Measurements from ENCODE around the gene NOL4L.
A peak's percentile ranks its signal among the peaks of the same experiment; 100 is the strongest.

The NOL4L gene

DNA sequence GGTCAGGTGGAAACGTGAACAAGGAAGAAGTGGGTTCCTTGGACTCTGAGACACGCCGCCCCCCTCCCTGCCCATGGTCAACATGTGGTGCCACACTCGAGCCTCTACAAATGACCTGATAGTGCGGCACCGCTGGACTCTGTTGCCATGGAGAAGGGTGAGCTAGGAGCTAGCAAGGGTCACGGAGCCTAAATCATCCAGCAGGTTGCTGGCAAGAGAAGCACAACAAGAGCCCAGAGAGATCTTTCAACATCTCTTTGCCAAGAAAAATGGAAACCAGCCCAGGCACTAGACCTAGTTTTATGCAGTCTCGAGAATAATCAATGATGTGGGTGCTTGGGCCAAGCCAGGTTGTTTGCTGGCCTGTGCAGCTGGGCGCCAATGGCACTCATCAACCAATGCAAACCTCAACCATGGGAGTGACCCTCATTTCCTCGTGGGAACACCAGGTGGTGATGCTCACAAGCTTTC is 69.5 kb downstream of the NOL4L start:
- Histone ChIP-seq H3K9ac (ENCODE audit: low read length) (no peak overlapping the region), H3K4me1 (ENCODE audit: control insufficient read depth, low read depth, low read length) (peaks cover 8% of the 10 kb centered on the region), H2AK5ac (ENCODE audit: low read length) (no peak overlapping the region), H3K23ac (ENCODE audit: low read length) (no peak overlapping the region), H3K4me3 (ENCODE audit: low read length) (no peak overlapping the region), H4K5ac (ENCODE audit: low read length) (no peak overlapping the region), H4K8ac (ENCODE audit: low read depth, low read length) (no peak overlapping the region), H3K79me1 (ENCODE audit: low read length) (no peaks in the 10 kb centered on the region), H3K27ac (ENCODE audit: low read depth, low read length) (no peak overlapping the region), H3K36me3 (ENCODE audit: control insufficient read depth, insufficient read depth, low read length) (no peaks in the 10 kb centered on the region), H3K56ac (ENCODE audit: low read length) (no peak overlapping the region), H2BK15ac (replicated peaks; ENCODE audit: low read depth) (no peak overlapping the region), H3K79me2 (ENCODE audit: control insufficient read depth, insufficient read depth, low read length) (no peaks in the 10 kb centered on the region), H2BK120ac (ENCODE audit: low read depth, low read length) (no peak overlapping the region), H2BK5ac (ENCODE audit: low read length) (no peak overlapping the region), H3K27me3 (ENCODE audit: insufficient read depth, low read length, poor library complexity) (no peaks in the 10 kb centered on the region), H3K4ac (ENCODE audit: low read depth, low read length) (no peak overlapping the region), H3K18ac (ENCODE audit: low read length) (no peak overlapping the region), H3K4me2 (ENCODE audit: low read length) (no peak overlapping the region)
- no peak for DNase-seq
- WGBS (ENCODE audit: extremely low coverage, insufficient coverage, low lambda C conversion rate): no CpG with 5 or more reads among the region's 10 CpGs

DNA sequence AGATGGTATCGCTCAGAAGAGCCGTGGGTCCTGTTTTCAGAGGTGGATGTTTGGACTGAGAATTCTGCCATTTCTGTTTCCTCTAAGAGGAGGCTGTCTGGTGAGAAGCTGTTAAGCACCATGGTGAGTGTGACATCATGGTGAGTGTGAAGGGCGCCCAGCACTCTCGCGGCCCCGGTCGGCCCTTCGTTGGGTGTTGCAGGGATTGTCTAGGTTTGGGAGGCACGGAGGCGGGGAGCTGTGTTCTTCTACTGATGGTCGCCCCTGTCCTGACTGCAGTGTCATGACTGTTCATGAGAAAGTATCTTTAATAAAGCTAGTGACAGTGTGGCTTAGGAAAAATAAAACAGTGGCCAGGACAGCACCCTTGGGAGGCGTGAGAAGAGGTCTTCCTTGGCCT is 70.4 kb downstream of the NOL4L start:
- Histone ChIP-seq H3K36me3 (ENCODE audit: control insufficient read depth, insufficient read depth, low read length) (no peaks in the 10 kb centered on the region), H3K4me3 (ENCODE audit: low read length) (no peak overlapping the region), H3K27me3 (ENCODE audit: insufficient read depth, low read length, poor library complexity) (no peaks in the 10 kb centered on the region), H3K9ac (ENCODE audit: low read length) (no peak overlapping the region), H2AK5ac (ENCODE audit: low read length) (no peak overlapping the region), H4K5ac (ENCODE audit: low read length) (no peak overlapping the region), H3K4me2 (ENCODE audit: low read length) (no peak overlapping the region), H3K23ac (ENCODE audit: low read length) (peak overlapping the region; percentile 18), H3K27ac (ENCODE audit: low read depth, low read length) (no peak overlapping the region), H3K79me1 (ENCODE audit: low read length) (no peaks in the 10 kb centered on the region), H2BK15ac (replicated peaks; ENCODE audit: low read depth) (no peak overlapping the region), H3K4me1 (ENCODE audit: control insufficient read depth, low read depth, low read length) (peaks cover 8% of the 10 kb centered on the region), H3K18ac (ENCODE audit: low read length) (no peak overlapping the region), H3K56ac (ENCODE audit: low read length) (no peak overlapping the region), H2BK120ac (ENCODE audit: low read depth, low read length) (no peak overlapping the region), H3K79me2 (ENCODE audit: control insufficient read depth, insufficient read depth, low read length) (no peaks in the 10 kb centered on the region), H2BK5ac (ENCODE audit: low read length) (no peak overlapping the region), H3K4ac (ENCODE audit: low read depth, low read length) (no peak overlapping the region), H4K8ac (ENCODE audit: low read depth, low read length) (no peak overlapping the region)
- no peak for DNase-seq
- no CpG with 5 or more reads among the region's 12 CpGs for WGBS (ENCODE audit: extremely low coverage, insufficient coverage, low lambda C conversion rate)

DNA sequence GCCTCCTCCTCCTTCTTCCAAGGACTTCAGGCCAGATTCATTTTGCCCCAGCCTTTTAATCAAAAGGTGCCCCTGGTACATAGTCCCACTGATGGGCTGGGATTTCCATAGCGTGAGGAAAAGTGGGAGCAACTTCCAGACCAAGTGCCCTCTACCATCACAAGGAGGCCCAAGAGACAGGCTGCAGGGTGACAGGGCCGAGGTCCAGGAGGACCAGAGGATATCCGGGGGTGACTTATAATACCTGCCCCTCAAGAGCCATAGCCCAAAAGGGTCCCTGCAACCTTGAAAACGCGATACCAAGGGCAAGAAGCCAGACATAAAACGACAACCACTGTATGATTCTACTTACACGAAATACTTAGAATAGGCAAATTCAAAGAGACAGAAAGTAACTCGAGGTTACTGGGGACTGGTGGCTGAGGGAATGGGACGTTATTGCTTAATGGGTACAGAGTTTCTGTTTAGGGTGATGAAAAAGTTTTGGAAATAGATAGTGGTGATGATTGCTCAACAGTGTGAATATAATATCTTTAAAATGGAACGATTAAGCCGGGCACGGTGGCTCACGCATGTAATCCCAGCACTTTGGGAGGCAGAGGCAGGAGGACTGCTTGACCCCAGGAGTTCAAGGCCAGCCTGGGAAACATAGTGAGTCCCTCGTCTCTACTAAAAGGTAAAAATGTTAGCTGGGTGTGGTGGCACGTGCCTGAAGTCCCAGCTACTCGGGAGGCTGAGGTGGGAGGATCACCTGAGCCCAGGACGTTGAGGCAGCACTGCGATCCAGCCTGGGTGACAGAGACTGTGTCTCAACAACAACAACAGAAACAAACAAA is 71.9 kb downstream of the NOL4L start:
- Histone ChIP-seq H3K79me1 (ENCODE audit: low read length) (no peaks in the 10 kb centered on the region), H3K4ac (ENCODE audit: low read depth, low read length) (no peak overlapping the region), H3K9ac (ENCODE audit: low read length) (no peak overlapping the region), H4K8ac (ENCODE audit: low read depth, low read length) (no peak overlapping the region), H3K4me2 (ENCODE audit: low read length) (no peak overlapping the region), H2BK120ac (ENCODE audit: low read depth, low read length) (no peak overlapping the region), H2BK5ac (ENCODE audit: low read length) (no peak overlapping the region), H3K56ac (ENCODE audit: low read length) (no peak overlapping the region), H4K5ac (ENCODE audit: low read length) (no peak overlapping the region), H3K4me3 (ENCODE audit: low read length) (no peak overlapping the region), H3K4me1 (ENCODE audit: control insufficient read depth, low read depth, low read length) (peaks cover 8% of the 10 kb centered on the region), H3K27me3 (ENCODE audit: insufficient read depth, low read length, poor library complexity) (no peaks in the 10 kb centered on the region), H3K36me3 (ENCODE audit: control insufficient read depth, insufficient read depth, low read length) (no peaks in the 10 kb centered on the region), H2BK15ac (replicated peaks; ENCODE audit: low read depth) (no peak overlapping the region), H3K18ac (ENCODE audit: low read length) (no peak overlapping the region), H3K27ac (ENCODE audit: low read depth, low read length) (no peak overlapping the region), H3K79me2 (ENCODE audit: control insufficient read depth, insufficient read depth, low read length) (no peaks in the 10 kb centered on the region), H2AK5ac (ENCODE audit: low read length) (no peak overlapping the region), H3K23ac (ENCODE audit: low read length) (no peak overlapping the region)
- DNase-seq: no peak
- no CpG with 5 or more reads among the region's 18 CpGs for WGBS (ENCODE audit: extremely low coverage, insufficient coverage, low lambda C conversion rate)

DNA sequence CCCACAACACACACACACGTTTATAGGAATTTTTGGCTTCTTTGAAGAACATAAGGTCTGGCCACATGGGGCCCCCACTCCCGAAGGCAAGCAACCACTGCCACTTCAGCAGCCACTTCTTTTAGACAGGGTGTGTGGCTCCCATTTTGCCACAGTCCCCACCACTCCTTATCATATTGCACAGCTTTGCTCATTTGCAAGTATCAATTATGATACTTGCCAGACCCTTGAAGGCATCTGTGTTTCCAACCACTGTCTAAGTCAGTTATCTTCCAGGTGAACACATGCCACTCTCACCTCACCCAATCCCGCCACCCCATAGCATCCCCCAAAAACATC is 73.1 kb downstream of the NOL4L start:
- Histone ChIP-seq H3K27me3 (ENCODE audit: insufficient read depth, low read length, poor library complexity) (no peaks in the 10 kb centered on the region), H2BK120ac (ENCODE audit: low read depth, low read length) (no peak overlapping the region), H3K4me3 (ENCODE audit: low read length) (no peak overlapping the region)

DNA sequence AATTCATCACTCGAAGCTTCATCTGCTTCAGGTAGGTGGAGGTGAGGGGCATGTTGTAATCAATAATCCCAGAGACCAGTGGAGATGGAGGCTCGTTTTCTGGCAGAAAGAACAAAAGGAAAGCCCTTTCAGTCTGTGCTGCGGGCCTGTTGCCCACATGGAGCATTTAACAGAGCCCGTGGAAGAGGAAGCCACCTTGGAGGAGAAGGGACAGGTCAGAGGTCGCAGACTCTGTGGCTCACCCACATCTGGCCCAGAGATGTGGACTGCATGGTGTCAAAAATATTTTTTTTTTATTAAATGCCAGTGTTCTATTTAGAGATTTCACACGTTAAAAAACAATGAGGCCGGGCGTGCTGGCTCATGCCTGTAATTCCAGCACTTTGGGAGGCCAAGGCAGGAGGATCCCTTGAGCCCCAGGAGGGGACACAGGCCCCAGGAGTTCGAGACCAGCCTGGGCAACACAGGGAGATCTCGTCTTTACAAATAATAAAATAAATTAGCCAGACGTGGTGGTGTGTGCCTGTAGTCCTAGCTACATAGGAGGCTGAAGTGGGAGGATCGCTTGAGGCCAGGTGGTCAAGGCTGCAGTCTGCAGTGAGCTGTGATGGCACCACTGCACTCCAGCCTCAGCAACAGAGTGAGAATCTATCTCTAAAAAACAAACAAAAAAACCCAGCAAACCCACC is 73.6 kb downstream of the NOL4L start:
- WGBS (ENCODE audit: extremely low coverage, insufficient coverage, low lambda C conversion rate): no CpG with 5 or more reads among the region's 12 CpGs
- H3K79me2 ChIP-seq (ENCODE audit: control insufficient read depth, insufficient read depth, low read length): no peaks in the 10 kb centered on the region
- no peak overlapping the region for H3K27ac ChIP-seq (ENCODE audit: low read depth, low read length)
- H3K18ac ChIP-seq (ENCODE audit: low read length): peak overlapping the region; percentile 19
- H3K36me3 ChIP-seq (ENCODE audit: control insufficient read depth, insufficient read depth, low read length): no peaks in the 10 kb centered on the region
- H2BK120ac ChIP-seq (ENCODE audit: low read depth, low read length): no peak overlapping the region
- H3K4me3 ChIP-seq (ENCODE audit: low read length): no peak overlapping the region
- no peak overlapping the region for H4K5ac ChIP-seq (ENCODE audit: low read length)
- H3K4me2 ChIP-seq (ENCODE audit: low read length): no peak overlapping the region
- H3K4me1 ChIP-seq (ENCODE audit: control insufficient read depth, low read depth, low read length): peaks cover 3% of the 10 kb centered on the region
- no peak overlapping the region for H3K4ac ChIP-seq (ENCODE audit: low read depth, low read length)
- H2BK15ac ChIP-seq (replicated peaks; ENCODE audit: low read depth): no peak overlapping the region
- peak overlapping the region; percentile 12 for H3K56ac ChIP-seq (ENCODE audit: low read length)
- no peaks in the 10 kb centered on the region for H3K79me1 ChIP-seq (ENCODE audit: low read length)
- no peak overlapping the region for H3K23ac ChIP-seq (ENCODE audit: low read length)
- H3K9ac ChIP-seq (ENCODE audit: low read length): no peak overlapping the region
- no peak for DNase-seq
- no peak overlapping the region for H2AK5ac ChIP-seq (ENCODE audit: low read length)
- H2BK5ac ChIP-seq (ENCODE audit: low read length): no peak overlapping the region
- no peaks in the 10 kb centered on the region for H3K27me3 ChIP-seq (ENCODE audit: insufficient read depth, low read length, poor library complexity)
- no peak overlapping the region for H4K8ac ChIP-seq (ENCODE audit: low read depth, low read length)

More for the DNA sequence above, 73.1 kb downstream of the NOL4L start:
- H3K9ac ChIP-seq (ENCODE audit: low read length): no peak overlapping the region
- H2BK5ac ChIP-seq (ENCODE audit: low read length): no peak overlapping the region
- H4K8ac ChIP-seq (ENCODE audit: low read depth, low read length): no peak overlapping the region
- H3K27ac ChIP-seq (ENCODE audit: low read depth, low read length): no peak overlapping the region
- no CpG with 5 or more reads among the region's 3 CpGs for WGBS (ENCODE audit: extremely low coverage, insufficient coverage, low lambda C conversion rate)
- H3K23ac ChIP-seq (ENCODE audit: low read length): no peak overlapping the region
- H4K5ac ChIP-seq (ENCODE audit: low read length): no peak overlapping the region
- no peak overlapping the region for H3K56ac ChIP-seq (ENCODE audit: low read length)
- H2BK15ac ChIP-seq (replicated peaks; ENCODE audit: low read depth): no peak overlapping the region
- no peak overlapping the region for H3K4ac ChIP-seq (ENCODE audit: low read depth, low read length)
- H2AK5ac ChIP-seq (ENCODE audit: low read length): no peak overlapping the region
- peaks cover 6% of the 10 kb centered on the region for H3K4me1 ChIP-seq (ENCODE audit: control insufficient read depth, low read depth, low read length)
- H3K36me3 ChIP-seq (ENCODE audit: control insufficient read depth, insufficient read depth, low read length): no peaks in the 10 kb centered on the region
- no peaks in the 10 kb centered on the region for H3K79me2 ChIP-seq (ENCODE audit: control insufficient read depth, insufficient read depth, low read length)
- H3K79me1 ChIP-seq (ENCODE audit: low read length): no peaks in the 10 kb centered on the region
- DNase-seq: no peak
- H3K18ac ChIP-seq (ENCODE audit: low read length): no peak overlapping the region
- no peak overlapping the region for H3K4me2 ChIP-seq (ENCODE audit: low read length)

All from mesendoderm (in vitro differentiated cells).